KOPT-K1 (cell line): Measurements from ENCODE around the gene PLPPR3.

Source experiments
- H3K27ac ChIP-seq: fragments of 200-600 bp; sonication (generic); 2 replicates; pipeline ENCODE4 v1.5.1; 2016; ENCODE audit warnings: antibody characterized with exemption, mild to moderate bottlenecking, low read depth, low read length; ENCODE audit not compliant: poor library complexity, severe bottlenecking
- H3K36me3 ChIP-seq: fragments of 200-600 bp; sonication (generic); 2 replicates; pipeline ENCODE4 v1.5.1; 2017; ENCODE audit warnings: antibody characterized with exemption, mild to moderate bottlenecking, low read length, moderate library complexity; ENCODE audit not compliant: insufficient read depth
- H3K9me3 ChIP-seq: fragments of 200-600 bp; sonication (generic); 2 replicates; pipeline ENCODE4 v1.5.1; 2017; ENCODE audit warnings: antibody characterized with exemption, low read length, mild to moderate bottlenecking; ENCODE audit not compliant: insufficient read depth, poor library complexity, severe bottlenecking

PLPPR3 gene

GRCh38 chr19:811506-812048 lies 10.2 kb downstream of the PLPPR3 start:
- Histone ChIP-seq H3K27ac (no peak overlapping the region), H3K36me3 (peaks cover 87% of the 10 kb centered on the region), H3K9me3 (no peaks in the 10 kb centered on the region)

GRCh38 chr19:810883-811489 lies 10.8 kb downstream of the PLPPR3 start:
- no peaks in the 10 kb centered on the region for H3K9me3 ChIP-seq
- H3K36me3 ChIP-seq, result peaks cover 87% of the 10 kb centered on the region
- no peak overlapping the region for H3K27ac ChIP-seq

GRCh38 chr19:810077-810855 lies 11.5 kb downstream of the PLPPR3 start:
- no peak overlapping the region for H3K27ac ChIP-seq
- H3K36me3 ChIP-seq, result peaks cover 90% of the 10 kb centered on the region
- no peaks in the 10 kb centered on the region for H3K9me3 ChIP-seq

GRCh38 chr19:808423-808775 lies 13.4 kb downstream of the PLPPR3 start:
- Histone ChIP-seq H3K9me3 (no peaks in the 10 kb centered on the region), H3K27ac (no peak overlapping the region), H3K36me3 (peaks cover 93% of the 10 kb centered on the region)

- H3K27ac ChIP-seq, result no peak overlapping the region
- no peaks in the 10 kb centered on the region for H3K9me3 ChIP-seq
- peaks cover 95% of the 10 kb centered on the region for H3K36me3 ChIP-seq
Measured at GRCh38 chr19:807627-808422, 13.9 kb downstream of the PLPPR3 start.

- Histone ChIP-seq H3K27ac (no peak overlapping the region), H3K9me3 (no peaks in the 10 kb centered on the region), H3K36me3 (peaks cover 100% of the 10 kb centered on the region)
Measured at GRCh38 chr19:806815-807421, 14.8 kb downstream of the PLPPR3 start.

GRCh38 chr19:805600-806550 lies 15.9 kb downstream of the PLPPR3 start:
- Histone ChIP-seq H3K27ac (no peak overlapping the region), H3K9me3 (no peaks in the 10 kb centered on the region), H3K36me3 (peaks cover 100% of the 10 kb centered on the region)

- H3K9me3 ChIP-seq, result no peaks in the 10 kb centered on the region
- H3K27ac ChIP-seq, result no peak overlapping the region
- peaks cover 100% of the 10 kb centered on the region for H3K36me3 ChIP-seq
Measured at GRCh38 chr19:805166-805551, 16.6 kb downstream of the PLPPR3 start.

- no peaks in the 10 kb centered on the region for H3K9me3 ChIP-seq
- H3K27ac ChIP-seq, result no peak overlapping the region
- peaks cover 100% of the 10 kb centered on the region for H3K36me3 ChIP-seq
Measured at GRCh38 chr19:804419-805165, 17.2 kb downstream of the PLPPR3 start.

GRCh38 chr19:803686-804418 lies 17.9 kb downstream of the PLPPR3 start:
- Histone ChIP-seq H3K36me3 (peaks cover 100% of the 10 kb centered on the region), H3K9me3 (no peaks in the 10 kb centered on the region), H3K27ac (no peak overlapping the region)

- H3K27ac ChIP-seq, result no peak overlapping the region
- H3K9me3 ChIP-seq, result no peaks in the 10 kb centered on the region
- peaks cover 100% of the 10 kb centered on the region for H3K36me3 ChIP-seq
Measured at GRCh38 chr19:803099-803561, 18.6 kb downstream of the PLPPR3 start.

GRCh38 chr19:802498-803098 lies 19.2 kb downstream of the PLPPR3 start:
- no peaks in the 10 kb centered on the region for H3K9me3 ChIP-seq
- peaks cover 97% of the 10 kb centered on the region for H3K36me3 ChIP-seq
- H3K27ac ChIP-seq, result no peak overlapping the region
